SKM-1 treated with dmso at 0.1 percent for 144 hours (cell line): Measurements from ENCODE around the gene SDR39U1.

Experiments
- DNase-seq: peaks from one replicate; lab custom pipeline; 2025; ENCODE audit not compliant: unreplicated experiment; lab: John Stamatoyannopoulos, UW

Gene SDR39U1

GRCh38 chr14:24414077-24414476 is 28.5 kb downstream of the SDR39U1 start:
- DNase-seq = no peak

- DNase-seq = peak; percentile 9
Observed at GRCh38 chr14:24411443-24412389, 30.9 kb downstream of the SDR39U1 start.

GRCh38 chr14:24409956-24410355 is 32.6 kb downstream of the SDR39U1 start:
- no peak for DNase-seq

GRCh38 chr14:24409192-24409591 is 33.4 kb downstream of the SDR39U1 start:
- no peak for DNase-seq

GRCh38 chr14:24408764-24409163 is 33.8 kb downstream of the SDR39U1 start:
- DNase-seq = no peak

GRCh38 chr14:24407608-24408325 is 34.8 kb downstream of the SDR39U1 start:
- DNase-seq = no peak

- DNase-seq = no peak
Observed at GRCh38 chr14:24406416-24406815, 36.2 kb downstream of the SDR39U1 start.

- DNase-seq = no peak
Observed at GRCh38 chr14:24404814-24405213, 37.8 kb downstream of the SDR39U1 start.

- DNase-seq = no peak
Observed at GRCh38 chr14:24403294-24403998, 39.1 kb downstream of the SDR39U1 start.

- DNase-seq = no peak
Observed at GRCh38 chr14:24401810-24402702, 40.5 kb downstream of the SDR39U1 start.

- no peak for DNase-seq
Observed at GRCh38 chr14:24399999-24400718, 42.4 kb downstream of the SDR39U1 start.

- DNase-seq = no peak
Observed at GRCh38 chr14:24399447-24399822, 43.1 kb downstream of the SDR39U1 start.

GRCh38 chr14:24398653-24399446 is 43.7 kb downstream of the SDR39U1 start, which contains the start of gene NYNRIN:
NYNRIN (plus strand) TSS chr14:24399003; CDS start chr14:24399247, 244 bp downstream.
- no peak for DNase-seq

- no peak for DNase-seq
Observed at GRCh38 chr14:24398293-24398652, 44.3 kb downstream of the SDR39U1 start.

- DNase-seq = no peak
Observed at GRCh38 chr14:24397639-24398292, 44.8 kb downstream of the SDR39U1 start.

GRCh38 chr14:24395609-24396582 is 46.7 kb downstream of the SDR39U1 start:
- DNase-seq = peak; percentile 47

GRCh38 chr14:24394275-24394674 is 48.3 kb downstream of the SDR39U1 start:
- no peak for DNase-seq
